Muscle of back (tissue), 11 donors: ENCODE results near the gene HNRNPC. TPM values are rescaled to one million over a fixed set of nuclear protein-coding genes. Genes with fewer than 3 reads are reported as not detected.
"Not testable (repeated sequence)": the region's sequence is repeated elsewhere in the genome, so short reads cannot be mapped to it uniquely, and the experiment has no call there.

Experiments used
- DNase-seq, 3 donors: peaks; one replicate each; pipeline versions ENCODE4 v3.0.0 to v3.0.0-alpha.2; 2013
- polyA plus RNA-seq, 10 donors: library from polyadenylated mRNA; unstranded; fragments of 120-200 nt; gene quantifications; one replicate each; pipeline ENCODE4 v1.2.1, GENCODE V29; 2013; ENCODE audit not compliant: insufficient read length in 10 of 10

The HNRNPC gene
- polyA plus RNA-seq, 10 donors = 396 to 532 (median 442) TPM

DNA sequence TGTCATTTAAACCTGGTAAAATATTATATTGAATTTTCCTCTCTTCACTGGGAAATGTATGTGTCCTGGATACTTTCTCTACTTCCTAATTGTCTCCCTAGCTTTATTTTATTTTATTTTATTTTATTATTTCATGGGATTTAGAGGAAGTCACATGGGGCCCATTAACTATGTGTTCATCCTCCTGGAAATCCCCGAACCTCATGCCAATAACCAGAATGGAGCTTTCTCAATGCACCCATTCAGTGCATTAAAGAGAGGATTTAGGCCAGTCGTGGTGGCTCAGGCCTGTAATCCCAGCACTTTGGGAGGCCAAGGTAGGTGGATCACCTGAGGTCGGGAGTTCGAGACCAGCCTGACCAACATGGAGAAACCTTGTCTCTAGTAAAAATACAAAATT, 9.4 kb upstream of the HNRNPC start:
- no peak for DNase-seq

DNA sequence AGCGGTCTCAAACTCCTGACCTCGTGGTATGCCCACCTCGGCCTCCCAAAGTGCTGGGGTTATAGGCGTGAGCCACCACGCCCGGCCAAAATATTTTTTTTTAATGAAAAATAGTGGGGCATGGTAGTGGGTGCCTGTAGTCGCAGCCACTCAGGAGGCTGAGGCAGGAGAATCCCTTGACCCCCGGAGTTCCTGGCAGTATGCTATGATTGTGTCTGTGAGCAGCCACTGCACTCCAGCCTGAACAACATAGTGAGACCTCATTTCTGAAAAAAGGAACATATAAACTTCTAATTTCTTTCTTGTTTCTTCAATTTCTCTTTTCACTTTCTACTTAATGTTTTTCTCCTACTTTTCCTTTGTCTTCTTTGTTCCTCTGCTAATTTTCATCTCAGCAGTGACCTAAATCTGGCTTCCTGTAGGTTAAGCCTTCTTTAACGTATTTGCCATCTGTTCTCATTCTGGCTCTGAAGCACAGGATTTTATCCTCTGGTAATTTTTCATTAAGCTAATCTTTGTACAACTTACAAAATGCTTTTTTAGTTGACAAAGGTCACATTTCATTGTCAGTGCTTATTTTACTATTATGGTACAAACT, 6.1 kb upstream of the HNRNPC start:
- no peak for DNase-seq

DNA sequence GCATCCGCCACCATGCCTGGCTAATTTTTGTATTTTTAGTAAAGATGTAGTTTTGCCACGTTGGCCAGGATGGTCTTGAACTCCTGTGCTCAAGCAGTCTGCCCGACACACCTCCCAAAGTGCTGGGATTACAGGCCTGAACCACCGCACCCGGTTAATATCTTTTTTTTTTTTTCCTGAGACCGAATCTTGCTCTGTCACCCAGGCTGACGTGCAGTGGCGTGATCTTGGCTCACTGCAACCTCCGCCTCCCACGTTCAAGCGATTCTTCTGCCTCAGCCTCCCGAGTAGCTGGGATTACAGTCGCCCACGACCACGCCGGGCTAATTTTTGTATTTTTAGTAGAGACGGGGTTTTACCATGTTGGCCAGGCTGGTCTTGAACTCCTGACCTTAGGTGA, 3.4 kb upstream of the HNRNPC start:
- not testable (repeated sequence) for DNase-seq

DNA sequence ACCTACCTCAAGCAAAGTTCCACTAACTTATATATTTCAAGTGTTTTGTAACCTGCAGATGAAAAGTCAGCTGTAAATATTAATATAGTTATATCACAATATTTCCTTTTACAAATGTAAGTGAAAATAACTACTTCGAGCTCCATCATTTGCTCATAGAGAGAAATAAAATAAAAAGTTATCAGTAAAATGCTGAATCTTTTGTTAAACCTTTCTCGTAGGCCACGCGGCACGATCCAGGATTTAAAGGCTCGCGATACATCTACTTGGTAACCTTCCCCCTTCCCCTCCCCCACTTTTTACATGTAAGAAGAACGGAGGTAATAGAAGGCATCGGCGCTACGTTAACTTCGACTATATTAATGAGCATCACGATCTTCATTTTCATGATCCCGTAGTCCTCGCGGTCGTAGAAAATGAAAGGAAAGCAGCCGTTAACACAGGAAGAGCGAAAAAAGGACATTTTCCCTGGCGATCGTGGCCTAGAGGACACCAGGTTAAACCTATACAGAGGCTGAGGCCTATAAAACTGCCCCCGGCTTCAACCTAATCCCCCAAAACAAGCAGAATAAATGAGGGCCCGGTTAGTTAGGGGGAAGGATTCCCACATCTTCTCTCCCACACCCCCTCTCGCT, 508 bp downstream of the HNRNPC start:
- DNase-seq = peak; percentile 54 to 83 (median 67)

DNA sequence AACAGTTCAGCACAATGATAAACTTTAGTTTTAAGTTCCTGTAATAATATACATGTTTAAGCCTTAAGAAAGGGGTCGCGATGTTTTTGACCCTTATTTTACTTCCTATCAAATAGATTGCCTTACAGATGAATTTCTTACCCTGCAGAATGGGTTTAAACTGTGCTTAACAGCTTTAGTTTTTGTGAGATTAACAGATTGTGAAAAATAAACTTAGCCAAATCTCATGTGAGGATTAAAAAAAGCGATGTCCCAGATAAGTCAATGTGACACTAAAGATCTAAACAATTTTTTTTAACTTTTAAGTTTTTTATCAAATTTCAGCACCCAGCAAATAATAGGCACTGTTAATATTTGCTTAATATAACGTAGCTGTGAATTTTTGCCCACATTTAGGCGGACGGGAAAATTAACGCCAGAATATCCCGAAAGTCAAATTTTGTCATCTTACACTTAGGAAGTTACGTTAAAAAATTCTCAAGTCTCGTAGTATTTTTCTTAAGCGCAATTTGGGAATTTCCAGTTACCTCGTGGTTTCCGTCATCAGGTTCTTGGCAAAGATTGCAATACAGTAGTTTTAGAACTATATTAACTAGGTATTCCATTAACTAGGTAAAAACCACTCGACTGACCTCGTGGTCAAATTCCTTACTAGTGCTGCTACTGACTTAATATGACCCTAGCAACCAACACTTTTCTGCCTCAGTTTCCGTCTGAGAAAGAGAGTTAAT, 1.2 kb downstream of the HNRNPC start:
- peak in 2 of 3 donors; percentile 27 to 42 for DNase-seq

DNA sequence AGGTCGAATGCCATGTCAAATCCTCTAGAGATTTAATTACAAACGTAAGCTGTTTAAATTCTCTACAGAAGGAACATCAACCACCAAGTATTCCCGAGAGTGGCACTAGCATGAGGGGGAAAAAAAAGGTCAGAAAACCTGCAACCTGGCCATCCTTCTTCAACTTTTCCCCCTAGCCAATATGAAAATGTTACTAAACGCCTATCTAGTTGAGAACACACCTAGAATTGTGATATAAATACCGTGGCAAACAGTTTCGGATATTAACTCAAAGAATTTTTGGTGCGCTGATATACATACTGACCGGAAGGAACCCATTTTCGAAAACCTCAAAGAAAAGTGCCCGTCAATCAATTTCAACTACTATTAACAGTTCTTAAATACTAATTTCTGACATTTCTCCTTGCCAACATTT, 1.8 kb downstream of the HNRNPC start:
- DNase-seq = peak in 2 of 3 donors; percentile 5 to 34

DNA sequence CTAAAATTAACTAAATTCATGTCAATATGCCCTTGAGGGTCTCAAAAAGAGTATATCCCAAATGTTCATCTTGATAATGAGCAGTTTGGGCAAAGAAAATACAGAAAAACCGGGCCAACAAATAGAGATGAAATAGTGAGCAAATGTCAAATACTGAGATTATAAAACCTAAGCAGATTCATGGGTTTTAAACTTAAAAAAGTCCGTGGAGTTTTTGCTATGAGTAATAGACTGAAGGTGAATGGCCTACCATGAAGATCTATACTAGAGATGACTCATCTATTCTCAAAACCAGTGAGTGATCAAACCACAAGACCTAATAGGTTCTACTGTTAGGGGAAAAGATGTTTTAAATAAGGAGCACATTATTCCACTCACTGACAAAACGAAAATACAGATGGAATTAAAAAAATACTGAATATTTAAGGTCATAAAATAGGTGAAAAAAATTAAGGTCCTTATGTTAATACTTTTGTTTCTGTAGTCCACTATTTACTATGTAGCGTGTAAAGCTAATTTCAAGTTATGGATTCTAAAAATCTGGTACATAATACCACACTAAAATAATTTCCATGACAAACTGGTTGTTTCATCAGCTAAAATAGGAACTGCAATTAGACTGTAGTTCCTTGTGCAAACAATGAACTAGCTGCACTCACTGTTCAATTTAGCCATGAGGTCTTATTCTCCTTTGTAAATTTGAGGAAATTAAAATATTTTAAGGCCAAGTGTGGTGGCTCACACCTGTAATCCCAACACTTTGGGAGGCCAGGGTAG, 5.0 kb downstream of the HNRNPC start:
- DNase-seq = peak in 1 of 3 donors; percentile 57

DNA sequence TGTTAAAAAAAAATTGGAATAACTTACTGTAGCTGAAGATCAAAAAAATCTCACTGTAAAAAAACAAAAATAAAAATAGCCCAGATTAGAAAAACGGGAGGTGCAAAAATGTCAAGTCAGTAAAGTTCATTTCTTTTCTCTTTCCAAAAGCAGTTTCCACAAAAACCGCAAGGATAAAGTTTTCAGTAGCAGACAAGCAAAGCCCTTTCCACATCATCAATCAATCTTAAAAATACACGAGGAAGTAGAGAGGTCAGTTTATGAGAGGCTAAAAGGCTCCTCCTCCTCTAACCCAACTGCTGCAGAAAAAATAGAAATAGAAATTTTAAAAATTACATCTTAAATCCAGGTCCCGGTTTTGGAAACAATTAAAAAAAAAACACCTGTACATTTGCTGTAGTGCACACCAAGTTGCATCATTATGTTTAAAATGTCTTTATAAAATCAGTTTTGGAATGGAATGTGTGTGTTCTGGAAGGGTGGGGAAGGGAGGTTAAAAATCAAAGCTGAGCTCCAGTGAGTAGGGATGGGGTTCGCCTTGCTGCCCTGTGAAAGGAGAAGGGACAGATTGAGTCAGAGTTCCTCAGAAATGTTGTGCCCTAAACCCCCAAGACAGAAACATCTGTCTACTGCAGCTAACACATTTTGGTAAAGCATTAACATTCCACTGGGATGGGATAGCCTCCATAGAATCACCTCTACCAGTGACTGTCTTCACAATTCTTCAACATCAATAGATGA, 5.8 kb downstream of the HNRNPC start:
- DNase-seq = no peak

DNA sequence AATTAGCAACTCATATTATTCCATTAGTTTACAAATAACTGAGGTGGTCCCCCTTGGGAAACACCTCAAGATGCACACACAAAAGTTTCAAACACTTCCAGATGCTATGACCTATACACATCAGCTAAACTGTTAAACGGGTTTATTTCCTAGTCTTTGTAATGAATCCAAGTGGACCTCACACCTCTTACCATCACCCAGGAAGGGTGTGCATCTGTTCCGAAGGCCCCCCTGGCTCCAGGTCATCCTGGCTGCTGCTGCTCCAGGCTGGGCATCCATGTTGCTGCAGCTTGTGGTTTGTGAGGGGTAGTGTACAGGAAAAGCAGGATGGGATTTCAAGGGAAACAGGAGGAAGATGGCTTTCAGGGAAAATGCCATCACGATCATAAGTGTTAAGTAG, 6.8 kb downstream of the HNRNPC start:
- no peak for DNase-seq

DNA sequence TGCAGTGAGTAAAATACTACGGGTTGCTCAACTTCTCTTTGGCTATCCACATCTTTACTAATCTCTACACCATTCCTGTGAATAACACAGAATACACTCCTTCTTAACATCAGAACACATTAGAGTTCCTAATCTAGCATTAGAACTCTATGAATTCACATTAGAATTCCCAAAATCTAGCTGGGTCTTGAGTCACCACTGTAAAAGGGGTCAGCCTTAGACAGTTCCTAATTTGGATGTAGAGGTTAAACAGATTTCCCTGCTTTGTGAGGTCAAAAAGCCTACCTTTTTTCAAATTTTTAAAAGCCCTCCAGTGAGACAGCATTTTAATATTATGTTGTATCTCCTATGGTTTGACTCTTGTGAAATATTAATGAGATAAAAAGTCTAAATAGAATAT, 7.4 kb downstream of the HNRNPC start:
- DNase-seq = no peak

DNA sequence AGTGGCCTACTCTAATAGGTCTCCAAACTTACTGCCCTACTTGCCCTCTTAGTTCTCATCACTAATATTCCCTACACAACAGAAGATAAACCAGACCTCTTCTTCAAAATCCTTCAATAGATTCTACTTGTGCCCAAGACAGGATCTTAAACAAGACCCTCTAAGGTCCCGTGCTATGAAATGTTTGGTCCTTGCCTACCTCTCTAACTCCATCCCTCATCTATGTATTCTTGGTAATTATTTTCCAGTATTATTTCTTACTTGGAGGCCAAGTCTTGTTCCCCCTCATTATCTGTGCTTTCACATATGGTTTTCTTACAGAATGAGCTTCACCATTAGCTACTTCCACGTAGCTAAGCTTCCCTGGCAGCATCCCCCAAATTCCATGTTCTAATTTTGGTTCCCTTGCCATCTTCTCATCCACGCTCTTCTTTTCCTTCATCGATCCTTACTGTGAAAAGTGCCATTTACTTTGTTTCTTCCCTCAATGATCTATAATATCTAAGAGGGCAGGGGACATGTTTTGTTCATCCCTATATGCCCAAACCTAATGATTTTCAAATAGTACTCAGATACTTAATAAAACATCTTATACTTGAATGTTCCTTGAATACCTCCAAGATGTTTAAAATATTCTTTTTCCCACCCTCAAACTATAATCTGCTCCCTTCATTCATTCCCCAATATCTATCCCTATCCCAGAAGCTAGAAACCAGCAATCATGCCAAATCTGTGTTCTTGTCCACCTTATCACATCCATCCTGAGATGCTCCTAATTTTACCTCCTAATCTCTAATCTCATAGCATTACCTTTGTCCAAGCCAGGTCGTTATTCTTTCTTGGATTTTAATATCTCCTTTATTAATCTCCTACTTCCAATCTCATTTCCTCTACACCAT, 10.1 kb downstream of the HNRNPC start:
- no peak for DNase-seq

DNA sequence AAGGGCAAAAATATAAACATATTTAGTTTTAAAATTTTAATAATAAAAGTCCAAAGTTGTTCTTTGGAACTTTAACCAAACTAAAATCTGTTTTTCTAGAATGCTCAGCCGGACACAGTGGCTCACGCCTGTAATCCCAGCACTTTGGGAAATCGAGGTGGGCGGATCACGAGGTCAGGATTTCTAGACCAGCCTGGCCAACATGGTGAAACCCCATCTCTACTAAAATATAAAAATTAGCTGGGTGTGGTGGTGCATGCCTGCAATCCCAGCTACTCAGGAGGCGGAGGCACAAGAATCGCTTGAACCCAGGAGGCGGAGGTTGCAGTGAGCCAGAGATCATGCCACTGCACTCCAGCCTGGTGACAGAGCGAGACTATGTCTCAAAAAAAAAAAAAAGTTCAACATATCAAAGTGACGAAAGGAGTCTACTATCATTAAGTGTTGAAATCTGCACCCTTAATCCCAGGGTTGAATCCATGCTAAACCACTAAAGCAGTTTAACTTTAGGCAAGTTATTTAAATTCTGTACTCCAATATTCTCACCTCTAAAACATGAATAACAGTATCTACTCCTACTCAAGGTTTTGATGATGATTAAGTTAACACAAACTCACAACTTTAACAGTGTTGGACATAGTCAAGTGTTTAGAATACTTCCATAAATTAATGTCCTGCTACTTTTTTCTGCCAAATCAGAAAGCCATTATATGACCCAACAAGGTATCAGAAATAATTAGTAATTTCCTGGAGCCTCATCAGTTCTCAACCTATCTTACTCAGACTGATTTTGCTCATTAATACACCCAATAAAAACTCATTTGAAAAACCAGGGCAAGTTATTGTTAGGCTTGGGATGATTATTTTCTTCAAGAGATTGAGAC, 11.0 kb downstream of the HNRNPC start:
- DNase-seq = no peak

DNA sequence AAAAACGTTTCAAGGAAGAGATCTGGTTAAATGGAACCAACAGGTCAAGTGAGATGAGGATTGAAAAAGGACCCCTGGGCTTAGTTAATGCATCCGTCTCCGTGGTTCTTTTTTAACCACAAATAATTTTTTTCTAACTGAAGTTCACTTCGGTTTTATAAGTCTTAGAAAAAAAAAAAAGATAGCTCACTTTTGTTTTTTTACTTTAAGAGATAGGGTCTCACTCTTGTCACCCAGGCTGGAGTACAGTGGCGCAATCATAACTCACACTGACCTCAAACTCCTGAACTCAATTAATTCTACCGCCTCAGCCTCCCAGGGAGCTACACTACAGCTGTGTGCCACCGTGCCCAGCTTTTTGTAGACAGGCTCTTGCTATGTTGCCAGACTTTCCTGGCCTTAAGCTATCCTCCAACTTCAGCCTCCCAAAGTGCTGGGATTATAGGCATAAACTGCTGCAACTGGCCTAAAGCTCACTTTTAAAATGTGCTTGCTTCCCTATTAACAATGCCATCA, 11.8 kb downstream of the HNRNPC start:
- no peak for DNase-seq

DNA sequence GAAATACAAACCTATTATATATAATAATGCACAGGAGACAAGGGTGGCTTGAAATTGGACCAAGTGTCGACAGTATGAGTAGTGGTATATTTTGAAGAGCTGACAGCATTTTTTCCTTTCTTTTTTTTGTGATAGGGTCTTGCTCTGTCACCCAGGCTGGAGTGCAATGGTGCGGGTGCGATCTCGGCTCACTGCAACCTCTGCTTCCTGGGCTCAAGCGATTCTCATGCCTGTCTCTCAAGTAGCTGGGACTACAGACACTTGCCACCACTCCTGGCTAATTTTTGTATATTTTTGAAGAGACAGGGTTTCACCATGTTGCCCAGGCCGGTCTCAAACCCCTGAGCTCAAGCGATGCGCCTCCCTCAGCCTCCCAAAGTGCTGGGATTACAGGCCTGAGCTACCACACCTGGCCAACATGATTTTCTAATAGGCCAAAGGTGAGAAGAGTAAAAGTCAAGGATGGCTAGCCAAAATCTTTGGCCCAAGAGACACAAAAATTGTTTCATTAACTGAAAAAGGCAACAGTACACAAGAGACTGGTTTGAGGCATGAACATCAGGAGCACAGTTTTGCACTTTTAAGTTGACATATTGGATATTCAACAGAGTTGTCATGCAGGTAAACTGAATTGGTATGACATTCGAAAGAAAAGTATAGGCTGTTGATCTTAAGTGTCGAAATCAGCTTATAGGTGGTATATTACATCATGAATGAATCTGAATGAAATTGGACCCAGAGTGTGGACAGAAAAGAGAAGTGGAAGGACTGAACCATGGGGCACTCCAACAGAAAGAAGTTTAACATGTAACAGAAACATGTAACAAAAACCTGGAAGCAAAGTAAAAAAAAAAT, 12.5 kb downstream of the HNRNPC start:
- DNase-seq = no peak

DNA sequence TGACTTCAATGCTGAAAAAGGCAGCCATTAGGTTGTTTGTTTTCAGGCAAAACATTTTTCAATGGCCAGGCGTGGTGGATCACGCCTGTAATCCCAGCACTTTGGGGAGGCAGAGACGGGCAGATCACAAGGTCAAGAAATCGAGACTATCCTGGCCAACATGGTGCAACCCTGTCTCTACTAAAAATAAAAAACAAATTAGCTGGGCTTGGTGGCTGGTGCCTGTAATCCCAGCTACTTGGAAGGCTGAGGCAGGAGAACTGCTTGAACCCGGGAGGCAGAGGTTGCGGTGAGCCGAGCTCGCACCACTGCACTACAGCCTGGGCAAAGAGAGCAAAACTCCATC, 13.2 kb downstream of the HNRNPC start:
- DNase-seq = not testable (repeated sequence)

DNA sequence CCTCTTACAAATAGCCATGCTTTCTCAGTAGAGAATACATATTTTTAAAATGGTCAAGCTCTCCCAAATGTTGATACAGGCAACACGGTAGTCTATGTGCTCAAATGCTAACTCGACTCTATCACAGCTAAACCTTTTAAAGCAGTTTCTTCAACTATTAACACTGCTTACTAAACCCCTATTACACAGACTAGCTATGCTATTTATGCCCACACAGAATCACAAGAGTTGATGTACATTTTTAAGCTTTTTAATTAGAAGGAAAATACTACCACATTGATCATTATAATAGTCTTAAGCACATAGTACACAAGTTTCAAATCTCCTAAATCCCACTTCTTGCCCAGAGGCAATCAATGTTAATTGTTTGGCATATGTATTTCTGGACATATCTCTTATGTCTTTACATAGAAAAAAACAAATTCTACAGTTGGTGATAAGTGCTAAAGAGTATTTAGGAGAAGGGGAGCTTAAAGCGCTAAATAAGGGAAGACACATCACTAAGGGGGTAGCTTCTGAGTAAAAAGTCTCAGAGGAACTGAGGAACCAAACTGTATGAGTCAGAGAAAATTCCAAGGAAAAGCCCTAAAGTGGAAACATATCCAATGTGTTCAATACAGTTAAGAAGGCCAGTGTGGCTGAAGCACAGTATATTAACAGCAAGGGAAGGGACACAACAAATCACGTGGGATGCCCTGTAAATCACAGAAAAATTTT, 13.7 kb downstream of the HNRNPC start:
- DNase-seq = no peak

DNA sequence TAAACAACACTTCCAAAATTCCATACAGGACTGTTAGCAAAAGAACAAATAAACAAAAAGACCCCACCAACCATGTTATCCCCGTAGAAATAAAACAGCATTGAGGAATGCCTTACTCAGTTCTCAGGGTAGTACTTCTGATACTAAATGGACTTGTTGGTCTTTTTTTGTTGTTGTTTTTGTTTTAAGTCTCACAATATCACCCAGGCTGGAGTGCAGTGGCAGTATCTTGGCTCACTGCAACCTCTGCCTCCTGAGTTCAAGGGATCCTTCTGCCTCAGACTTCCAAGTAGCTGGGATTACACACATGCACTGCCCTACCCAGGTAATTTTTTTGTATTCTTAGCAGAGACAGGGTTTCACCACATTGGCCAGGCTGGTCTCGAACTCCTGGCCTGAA, 17.1 kb downstream of the HNRNPC start:
- no peak for DNase-seq

DNA sequence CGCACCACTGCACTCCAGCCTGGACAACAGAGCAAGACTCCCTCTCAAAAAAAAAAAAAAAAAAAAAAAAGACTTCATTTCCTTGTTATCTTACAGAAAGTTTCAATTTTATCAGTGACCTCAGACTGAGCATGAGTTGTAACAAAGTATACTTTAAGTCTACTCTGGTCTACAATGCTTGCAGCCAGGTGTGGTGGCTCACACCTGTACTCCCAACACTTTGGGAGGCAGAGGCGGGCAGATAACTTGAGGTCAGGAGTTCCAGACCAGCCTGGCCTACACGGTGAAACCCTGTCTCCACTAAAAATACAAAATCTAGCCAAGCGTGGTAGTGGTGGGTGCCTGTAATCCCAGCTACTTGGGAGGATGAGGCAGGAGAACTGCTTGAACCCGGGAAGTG, 18.0 kb downstream of the HNRNPC start:
- no peak for DNase-seq
